ENCODE measurements around the gene METTL23.

DNA sequence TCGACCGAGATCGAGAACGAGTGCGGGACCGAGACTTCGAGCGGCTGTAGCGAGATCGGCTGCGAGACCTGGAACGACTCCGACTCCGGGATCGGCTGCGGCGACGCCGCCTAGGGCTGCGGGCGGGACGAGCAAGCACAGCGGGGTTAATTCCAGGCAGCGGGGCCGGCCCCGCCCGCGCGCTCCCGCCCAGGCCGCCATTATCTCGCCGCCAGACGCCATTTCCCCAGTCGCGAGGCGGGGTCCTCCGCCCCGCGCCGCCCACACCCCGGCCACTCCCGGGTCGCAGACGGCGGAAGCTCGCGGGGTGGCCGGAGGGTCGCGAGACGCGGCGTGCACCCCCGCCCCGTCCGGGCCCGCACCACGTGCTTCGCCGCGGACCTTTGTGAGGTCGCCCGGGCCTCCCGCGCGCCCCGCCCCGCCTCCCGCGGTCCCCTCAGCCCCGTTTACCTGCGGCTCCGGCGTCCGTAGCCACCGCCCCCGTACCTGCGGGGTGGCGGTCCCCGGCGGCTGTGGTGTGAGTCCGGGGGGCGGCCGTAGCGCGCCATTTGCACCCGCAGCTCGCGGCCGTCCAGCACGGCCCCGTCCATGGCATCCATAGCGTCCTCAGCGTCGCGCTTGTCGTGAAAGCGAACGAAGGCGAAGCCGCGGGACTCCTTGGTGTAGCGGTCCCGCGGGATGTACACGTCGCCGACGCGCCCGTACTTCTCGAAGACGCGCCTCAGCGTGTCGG is 9.9 kb downstream of the METTL23 start:
- TF ChIP-seq, protein P1, sequence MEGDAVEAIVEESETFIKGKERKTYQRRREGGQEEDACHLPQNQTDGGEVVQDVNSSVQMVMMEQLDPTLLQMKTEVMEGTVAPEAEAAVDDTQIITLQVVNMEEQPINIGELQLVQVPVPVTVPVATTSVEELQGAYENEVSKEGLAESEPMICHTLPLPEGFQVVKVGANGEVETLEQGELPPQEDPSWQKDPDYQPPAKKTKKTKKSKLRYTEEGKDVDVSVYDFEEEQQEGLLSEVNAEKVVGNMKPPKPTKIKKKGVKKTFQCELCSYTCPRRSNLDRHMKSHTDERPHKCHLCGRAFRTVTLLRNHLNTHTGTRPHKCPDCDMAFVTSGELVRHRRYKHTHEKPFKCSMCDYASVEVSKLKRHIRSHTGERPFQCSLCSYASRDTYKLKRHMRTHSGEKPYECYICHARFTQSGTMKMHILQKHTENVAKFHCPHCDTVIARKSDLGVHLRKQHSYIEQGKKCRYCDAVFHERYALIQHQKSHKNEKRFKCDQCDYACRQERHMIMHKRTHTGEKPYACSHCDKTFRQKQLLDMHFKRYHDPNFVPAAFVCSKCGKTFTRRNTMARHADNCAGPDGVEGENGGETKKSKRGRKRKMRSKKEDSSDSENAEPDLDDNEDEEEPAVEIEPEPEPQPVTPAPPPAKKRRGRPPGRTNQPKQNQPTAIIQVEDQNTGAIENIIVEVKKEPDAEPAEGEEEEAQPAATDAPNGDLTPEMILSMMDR (IDR thresholded peaks at IDR 0.05 in 2 of 3, conservative IDR thresholded peaks at IDR 0.05 in 1 of 3; ENCODE audit: borderline replicate concordance in 1 of 3, insufficient read depth in 1 of 3, low read depth in 2 of 3, low read length in 2 of 3) = no peak
- no peak for TF ChIP-seq POLR2A (IDR thresholded peaks at IDR 0.05; ENCODE audit: borderline replicate concordance, extremely low read depth, insufficient read depth, insufficient read length)
- TF ChIP-seq, protein P2, sequence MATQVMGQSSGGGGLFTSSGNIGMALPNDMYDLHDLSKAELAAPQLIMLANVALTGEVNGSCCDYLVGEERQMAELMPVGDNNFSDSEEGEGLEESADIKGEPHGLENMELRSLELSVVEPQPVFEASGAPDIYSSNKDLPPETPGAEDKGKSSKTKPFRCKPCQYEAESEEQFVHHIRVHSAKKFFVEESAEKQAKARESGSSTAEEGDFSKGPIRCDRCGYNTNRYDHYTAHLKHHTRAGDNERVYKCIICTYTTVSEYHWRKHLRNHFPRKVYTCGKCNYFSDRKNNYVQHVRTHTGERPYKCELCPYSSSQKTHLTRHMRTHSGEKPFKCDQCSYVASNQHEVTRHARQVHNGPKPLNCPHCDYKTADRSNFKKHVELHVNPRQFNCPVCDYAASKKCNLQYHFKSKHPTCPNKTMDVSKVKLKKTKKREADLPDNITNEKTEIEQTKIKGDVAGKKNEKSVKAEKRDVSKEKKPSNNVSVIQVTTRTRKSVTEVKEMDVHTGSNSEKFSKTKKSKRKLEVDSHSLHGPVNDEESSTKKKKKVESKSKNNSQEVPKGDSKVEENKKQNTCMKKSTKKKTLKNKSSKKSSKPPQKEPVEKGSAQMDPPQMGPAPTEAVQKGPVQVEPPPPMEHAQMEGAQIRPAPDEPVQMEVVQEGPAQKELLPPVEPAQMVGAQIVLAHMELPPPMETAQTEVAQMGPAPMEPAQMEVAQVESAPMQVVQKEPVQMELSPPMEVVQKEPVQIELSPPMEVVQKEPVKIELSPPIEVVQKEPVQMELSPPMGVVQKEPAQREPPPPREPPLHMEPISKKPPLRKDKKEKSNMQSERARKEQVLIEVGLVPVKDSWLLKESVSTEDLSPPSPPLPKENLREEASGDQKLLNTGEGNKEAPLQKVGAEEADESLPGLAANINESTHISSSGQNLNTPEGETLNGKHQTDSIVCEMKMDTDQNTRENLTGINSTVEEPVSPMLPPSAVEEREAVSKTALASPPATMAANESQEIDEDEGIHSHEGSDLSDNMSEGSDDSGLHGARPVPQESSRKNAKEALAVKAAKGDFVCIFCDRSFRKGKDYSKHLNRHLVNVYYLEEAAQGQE (IDR thresholded peaks at IDR 0.05; ENCODE audit: low read depth) = no peak
- peak; percentile 58 for TF ChIP-seq TCF7L2 (IDR thresholded peaks at IDR 0.05; ENCODE audit: borderline replicate concordance, extremely low read depth, insufficient read depth, insufficient read length)
- no peak for TF ChIP-seq EZH2 (IDR thresholded peaks at IDR 0.05)

Measured in HCT116 (cell line).